Adrenal gland (tissue), 5 donors: ENCODE results near the gene HOXD4.

Source experiments
- CTCF ChIP-seq, 6 experiments: fragments of 450-650 bp in 4 of 6; fragments of 200-600 bp in 2 of 6; sonication (generic) in 1 of 6; IDR thresholded peaks; 1 replicate in 5 of 6; 2 replicates in 1 of 6; pipeline versions ENCODE4 v1.5.1 to v1.8.0; 2016 to 2021; ENCODE audit warnings: antibody characterized with exemption in 6 of 6, mild to moderate bottlenecking in 2 of 6, moderate library complexity in 1 of 6
- POLR2A ChIP-seq, 2 donors: fragments of 450-650 bp; IDR thresholded peaks; one replicate each; pipeline ENCODE4 v1.6.1; 2017; ENCODE audit warnings: antibody characterized with exemption in 2 of 2, mild to moderate bottlenecking in 2 of 2, moderate library complexity in 1 of 2
- donor health status: DM: no; HTN: no; CAD: no.

DNA sequence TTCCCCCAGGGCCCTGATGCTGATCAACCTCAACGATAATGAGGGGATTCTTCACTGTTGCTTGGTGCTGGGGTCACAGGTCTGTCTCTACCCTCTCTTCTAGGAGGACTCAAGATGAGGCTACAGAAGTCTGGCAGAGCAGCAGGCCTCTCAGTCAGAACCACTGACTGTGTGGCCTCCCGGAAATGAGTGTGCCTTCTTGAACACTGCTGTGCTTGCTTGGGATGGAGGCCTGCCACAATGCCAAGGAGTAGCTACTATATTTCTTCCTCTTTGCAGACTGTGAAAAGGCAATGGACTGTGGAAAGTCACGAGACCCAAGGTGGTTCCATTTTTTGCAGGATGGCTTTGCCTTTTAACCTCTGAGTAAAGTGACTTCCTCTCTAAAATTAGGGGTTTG lies 31.3 kb downstream of the HOXD4 start:
- TF ChIP-seq CTCF (IDR thresholded peaks at IDR 0.05) (no peak), POLR2A (IDR thresholded peaks at IDR 0.05) (no peak)
